Stimulated activated CD4-positive, alpha-beta T cell treated with anti-CD3 and anti-CD28 coated beads, Interleukin-4, amount 100 ng/mL, for 48 hours (primary cell): ENCODE measurements around the gene SARDH.

Experiments used
- DNase-seq, 2 donors: peaks; one replicate each; pipeline ENCODE4 v3.0.0-alpha.2; 2020; ENCODE audit warnings: low read depth in 2 of 2

SARDH gene

GRCh38 chr9:133714606-133715294 lies 23.4 kb downstream of the SARDH start:
- no peak for DNase-seq

- DNase-seq, result no peak
Measured at GRCh38 chr9:133713960-133714495, 24.1 kb downstream of the SARDH start.

GRCh38 chr9:133713150-133713959 lies 24.8 kb downstream of the SARDH start:
- no peak for DNase-seq

- no peak for DNase-seq
Measured at GRCh38 chr9:133712221-133713100, 25.7 kb downstream of the SARDH start.

DNA sequence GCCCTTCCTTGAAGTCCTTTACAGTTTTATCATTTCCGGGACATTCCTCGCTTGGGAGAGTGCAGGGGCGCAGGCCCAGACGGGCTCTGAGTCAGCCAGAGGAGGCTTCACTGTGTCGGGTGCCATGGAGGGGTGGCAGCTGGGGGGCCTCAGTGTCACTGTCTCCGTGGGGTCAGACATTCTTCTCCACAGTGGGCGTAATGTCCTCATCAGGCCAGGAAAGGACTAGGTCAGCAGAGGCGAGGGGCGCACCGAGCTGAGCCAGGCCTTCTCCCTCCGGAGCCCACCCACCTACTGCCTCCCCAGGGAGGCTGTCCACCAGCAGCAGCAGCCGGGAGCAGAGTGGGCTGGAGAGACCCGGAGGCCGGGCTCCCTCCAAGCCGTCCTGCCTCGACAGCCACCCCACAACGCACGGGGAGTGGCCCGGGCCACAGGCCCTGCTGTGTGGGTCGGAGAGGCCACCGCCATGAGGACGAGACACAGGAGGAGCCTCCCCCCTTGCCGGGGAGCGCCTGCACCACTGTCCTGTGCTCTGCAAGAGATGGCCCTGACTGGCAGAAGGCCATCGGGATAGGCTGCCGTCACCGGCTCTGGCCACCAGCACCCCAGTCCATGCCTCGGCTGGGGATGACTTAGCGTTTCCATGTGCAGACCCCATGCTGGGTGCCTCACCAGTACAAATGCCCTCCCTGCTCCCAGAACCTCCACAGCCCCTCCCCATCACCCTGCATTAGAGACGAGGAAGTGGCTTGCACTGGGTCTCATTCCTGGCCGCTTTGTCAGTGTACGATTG lies 26.5 kb downstream of the SARDH start:
- no peak for DNase-seq

DNA sequence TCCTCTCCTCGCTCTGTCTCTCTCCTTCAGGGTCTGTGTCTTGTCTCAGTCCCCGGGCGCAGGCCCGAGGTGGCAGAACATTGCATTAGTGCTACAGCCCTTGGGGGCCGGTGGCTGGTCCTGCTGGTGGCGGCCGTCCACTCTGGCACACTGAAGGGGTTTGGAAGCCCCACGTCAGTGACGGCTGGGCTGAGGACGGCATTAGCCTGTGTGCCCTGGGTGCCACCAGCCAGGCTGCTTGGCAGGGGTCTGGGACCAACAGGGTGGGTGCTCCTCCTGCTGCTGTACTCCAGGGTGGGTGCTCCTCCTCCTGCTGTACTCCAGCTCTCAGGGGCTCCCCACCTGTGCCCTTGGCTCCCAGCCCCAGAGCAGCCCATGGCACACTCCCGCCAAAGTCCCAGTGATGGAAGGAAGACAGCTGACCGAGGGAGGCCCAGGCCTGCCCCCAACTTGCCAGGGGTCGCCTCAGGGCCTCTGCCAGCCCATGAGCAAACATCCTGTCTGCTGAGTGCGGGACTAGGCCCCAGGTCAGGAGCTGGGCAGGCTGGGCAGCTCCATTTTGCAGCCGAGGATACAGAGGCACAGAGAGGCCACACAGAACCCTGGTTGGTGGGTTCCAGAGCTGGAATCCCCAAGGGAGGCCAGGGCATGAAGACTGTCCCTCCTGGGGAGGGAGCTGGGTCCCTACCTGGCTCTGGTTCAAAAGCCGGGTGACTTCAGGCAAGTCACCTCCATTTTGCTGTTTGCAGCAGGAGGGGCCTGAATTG lies 27.3 kb downstream of the SARDH start:
- no peak for DNase-seq

DNA sequence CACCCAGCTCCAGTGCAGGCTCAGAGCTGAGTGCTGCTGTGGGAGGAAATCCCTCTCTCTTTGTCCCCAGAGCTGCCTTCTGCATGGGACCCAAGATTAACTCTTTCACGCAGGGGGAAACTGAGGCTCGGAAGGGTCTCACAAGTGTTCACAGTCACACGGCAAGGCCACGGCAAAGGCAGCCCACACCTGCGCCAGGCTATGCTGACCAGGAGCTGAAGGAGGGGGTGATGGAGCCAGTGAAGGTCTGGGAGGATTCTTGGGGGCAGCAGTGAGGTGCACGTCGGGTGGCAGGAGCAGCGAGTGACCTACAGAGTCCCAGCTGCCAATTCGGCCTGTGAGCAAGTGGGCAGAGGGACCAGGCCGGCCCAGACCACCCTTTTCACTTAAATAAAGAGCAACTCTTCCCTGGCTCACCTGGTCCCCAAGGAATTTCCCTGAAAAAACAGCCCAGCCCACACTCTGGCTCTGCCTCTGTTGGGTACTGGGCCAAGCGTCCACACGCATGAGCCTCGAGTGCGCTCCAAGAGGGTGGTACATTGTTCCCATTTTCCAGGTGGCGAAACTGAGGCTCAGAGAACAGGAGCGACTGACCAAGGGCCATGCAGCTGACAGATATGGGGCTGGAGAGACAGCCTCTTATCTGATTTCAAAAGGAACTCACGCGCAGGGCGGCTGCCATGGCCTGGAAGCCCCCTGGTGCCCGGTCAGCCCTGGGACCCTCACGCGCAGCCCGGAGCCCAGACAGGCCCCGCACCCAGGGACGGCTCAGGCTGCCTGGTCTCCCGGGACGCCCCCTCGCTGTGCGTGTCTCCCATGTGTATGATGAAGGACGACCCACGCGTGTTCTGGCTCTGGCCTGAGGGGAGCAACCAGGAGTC lies 28.2 kb downstream of the SARDH start:
- DNase-seq, result no peak

DNA sequence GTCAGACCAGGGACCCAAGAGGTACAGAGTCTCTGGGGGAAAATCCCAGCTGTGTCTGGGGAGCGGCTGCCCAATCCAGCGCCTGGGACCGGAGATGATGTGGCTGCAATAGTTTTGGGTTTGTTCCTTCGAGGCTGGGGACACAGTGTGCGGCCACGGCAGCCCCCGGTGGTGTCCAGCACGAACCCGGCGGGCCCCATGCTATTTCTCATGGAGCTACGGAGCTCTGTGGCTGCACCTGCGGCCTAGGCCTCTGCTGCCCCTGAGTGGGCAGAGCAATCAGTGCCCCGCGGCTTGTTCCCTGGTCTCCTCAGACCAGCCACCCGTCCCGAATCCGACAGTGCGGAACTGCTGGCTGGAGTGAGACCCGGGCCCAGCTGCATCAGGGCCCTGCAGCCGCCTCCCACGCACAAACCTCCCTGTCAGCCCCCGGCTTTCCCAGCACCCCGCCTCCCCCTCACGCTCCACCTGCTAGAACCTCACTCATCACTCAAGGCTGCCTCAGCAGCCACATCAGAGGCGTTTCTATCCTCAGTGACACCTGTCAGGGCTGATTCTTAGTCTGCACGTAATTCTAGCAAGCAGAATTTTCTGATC lies 29.0 kb downstream of the SARDH start:
- peak in 1 of 2 donors; percentile 30 for DNase-seq

DNA sequence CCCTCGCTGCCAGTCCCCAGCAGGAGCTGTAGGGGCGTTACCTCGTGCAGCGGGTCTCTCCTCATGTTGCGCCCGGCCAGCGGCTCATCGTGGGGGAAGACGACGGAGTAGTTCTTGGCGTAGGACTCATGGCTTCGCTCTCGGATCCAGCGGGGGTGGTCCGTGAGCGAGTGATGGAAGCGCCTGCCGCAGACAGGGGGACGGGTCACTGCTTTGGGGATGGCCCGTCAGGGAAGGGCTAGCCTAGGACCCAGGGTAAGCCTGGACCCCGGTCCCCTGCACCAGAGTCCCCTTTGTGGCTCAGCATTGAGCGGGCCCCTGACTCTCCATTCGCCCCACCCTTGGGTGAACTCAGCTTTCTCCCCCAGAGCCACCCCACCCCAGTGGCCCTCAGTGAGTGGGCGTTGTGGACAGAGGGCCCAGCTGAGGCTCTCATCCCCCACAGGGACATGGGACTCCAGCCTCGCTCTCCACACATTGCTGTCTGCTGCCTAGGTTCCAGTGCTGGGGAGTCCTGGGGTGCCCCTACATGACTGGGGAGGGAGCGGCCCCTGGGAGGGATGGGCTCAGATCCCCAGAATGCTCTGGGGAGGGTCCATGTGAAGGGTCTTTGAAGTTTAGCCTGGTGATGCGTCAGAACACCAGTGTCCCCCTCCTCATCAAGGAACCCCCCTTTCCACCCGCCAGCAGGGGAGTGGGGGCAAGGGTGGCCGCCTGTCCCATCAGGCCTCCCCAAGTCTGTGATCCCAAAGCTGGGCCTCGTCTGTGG lies 29.7 kb downstream of the SARDH start:
- DNase-seq, result no peak

- no peak for DNase-seq
Measured at GRCh38 chr9:133707763-133708245, 30.3 kb downstream of the SARDH start.

GRCh38 chr9:133707065-133707762 lies 30.9 kb downstream of the SARDH start:
- DNase-seq, result no peak

DNA sequence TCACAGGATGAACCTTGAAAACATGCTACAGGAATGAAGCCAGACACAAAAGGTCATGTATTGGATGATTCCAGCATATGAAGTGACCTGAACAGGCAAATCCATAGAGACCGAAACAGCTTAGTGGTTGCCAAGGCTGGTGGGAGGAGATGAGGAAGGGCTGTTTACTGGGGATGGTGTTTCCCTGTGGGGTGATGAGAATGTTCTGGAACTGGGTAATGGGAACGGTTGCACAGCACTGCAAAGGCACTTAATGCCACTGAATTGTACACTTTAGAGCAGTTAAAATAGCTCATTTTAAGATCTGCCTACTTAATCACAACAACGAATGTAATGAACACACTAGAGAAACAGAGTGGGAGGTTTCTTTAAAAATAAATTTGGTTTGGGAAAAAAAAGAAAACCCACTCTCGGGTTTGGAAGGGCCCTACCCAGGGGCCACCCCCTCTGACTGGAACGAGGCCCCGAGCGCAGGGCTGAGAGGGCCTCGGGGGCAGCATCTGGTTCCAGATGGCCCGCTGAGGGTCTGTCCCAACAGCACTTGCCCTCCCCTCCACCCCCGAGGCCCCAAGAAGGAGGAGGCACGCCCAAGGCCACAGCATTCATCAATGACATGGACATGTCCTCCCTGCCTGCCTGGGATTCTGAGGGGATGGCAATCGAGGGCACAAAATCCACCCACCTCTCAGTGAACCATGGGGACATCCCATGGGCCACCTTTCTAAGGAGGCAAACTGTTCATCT lies 31.7 kb downstream of the SARDH start:
- DNase-seq, result no peak

- DNase-seq, result no peak
Measured at GRCh38 chr9:133705576-133705975, 32.6 kb downstream of the SARDH start.

GRCh38 chr9:133704711-133705181 lies 33.4 kb downstream of the SARDH start:
- no peak for DNase-seq

GRCh38 chr9:133703591-133704399 lies 34.4 kb downstream of the SARDH start:
- DNase-seq, result no peak
